Activated T-cell treated with anti-CD3 and anti-CD28 coated beads, Interleukin-2, amount 50 U/mL, for 4 hours (primary cell): Measurements from ENCODE around the gene TP53BP1. TPM values are rescaled to one million over a fixed set of nuclear protein-coding genes. Genes with fewer than 3 reads are reported as not detected.

Experiments
- total RNA-seq, 3 donors: library from RNA; stranded (reverse); gene quantifications; one replicate each; pipeline ENCODE4 v1.2.1, GENCODE V29; 2021

Gene TP53BP1
- total RNA-seq, 3 donors from 2014 or later, result 30.5 to 36.1 (median 35.3) TPM

Other genes starting within 250 kb of the TP53BP1 start
- gene TGM5, start 226.2 kb downstream of the TP53BP1 start, total RNA-seq, result not detected
- not detected for gene TGM7, start 190.9 kb downstream of the TP53BP1 start, total RNA-seq
- gene LCMT2, start 162.6 kb downstream of the TP53BP1 start, total RNA-seq, result 10 to 100 TPM; 10.9 to 14.6 (median 12.5) TPM
- gene ZSCAN29, start 122.1 kb downstream of the TP53BP1 start, total RNA-seq, result 10 to 100 TPM; 23.3 to 28.5 (median 25.0) TPM
- gene TUBGCP4, start 122.1 kb downstream of the TP53BP1 start, total RNA-seq, result 10 to 100 TPM; 34.6 to 39.7 (median 36.6) TPM
- 1 to 10 TPM; 1.1 to 1.2 (median 1.2) TPM for gene MAP1A, start 24.5 kb upstream of the TP53BP1 start, total RNA-seq
- 10 to 100 TPM; 30.8 to 33.4 (median 31.6) TPM for gene PPIP5K1, start 97.1 kb upstream of the TP53BP1 start, total RNA-seq
- gene CKMT1B, start 100.9 kb upstream of the TP53BP1 start, total RNA-seq, result under 1 TPM in 1 of 3 donors, not detected in 2; 0.48 TPM
- gene STRC, start 125.6 kb upstream of the TP53BP1 start, total RNA-seq, result under 1 TPM; 0.13 to 0.33 (median 0.22) TPM
- gene CATSPER2, start 155.7 kb upstream of the TP53BP1 start, total RNA-seq, result 1 to 10 TPM; 3.4 to 5.4 (median 3.9) TPM
- not detected for gene CKMT1A, start 200.7 kb upstream of the TP53BP1 start, total RNA-seq